PC-9 (cell line): ENCODE measurements around the gene AK8. TPM values are rescaled to one million over a fixed set of nuclear protein-coding genes. Genes with fewer than 3 reads are reported as not detected.
A peak's percentile ranks its signal among the peaks of the same experiment; 100 is the strongest.

Experiments used
- BruUV-seq: library from RNA; stranded (reverse); fragments of 400-500 nt; replicated peaks from 2 replicates; lab custom pipeline; 2021; lab: Mats Ljungman, UMichigan
- CTCF ChIA-PET: fragments of 300-600 bp; sonication (Branson Sonifier 250); formaldehyde crosslinking; loops from one replicate; lab custom pipeline; 2022; ENCODE audit warnings: antibody characterized with exemption; lab: Charles Lee
- POLR2A ChIA-PET: fragments of 300-600 bp; sonication (Branson Sonifier 250); formaldehyde crosslinking; loops from one replicate; lab custom pipeline; 2022; ENCODE audit warnings: antibody characterized with exemption; ENCODE audit not compliant: unreplicated experiment; lab: Charles Lee
- DNase-seq, 2 experiments: peaks; one replicate each; pipeline versions ENCODE4 v3.0.0 to v3.0.0-alpha.2; 2015 to 2022; ENCODE audit warnings: mixed read lengths in 1 of 2
- H2AFZ ChIP-seq: fragments of 200-600 bp; sonication (generic); 2 replicates; pipeline ENCODE4 v1.8.1; 2017; ENCODE audit warnings: antibody characterized with exemption
- H3F3A ChIP-seq: fragments of 200-600 bp; sonication (generic); 2 replicates; pipeline ENCODE4 v1.8.1; 2017; ENCODE audit warnings: antibody characterized with exemption, mild to moderate bottlenecking, low read depth; ENCODE audit not compliant: insufficient read depth
- H3K27ac ChIP-seq: fragments of 200-600 bp; sonication (generic); 2 replicates; pipeline ENCODE4 v1.6.1; 2016; ENCODE audit warnings: mixed run types
- H3K27me3 ChIP-seq: fragments of 200-600 bp; sonication (generic); 2 replicates; pipeline ENCODE4 v1.6.1; 2016; ENCODE audit warnings: low read depth, mixed run types; ENCODE audit not compliant: insufficient read depth
- H3K36me3 ChIP-seq: fragments of 200-600 bp; sonication (generic); 2 replicates; pipeline ENCODE4 v1.6.1; 2016; ENCODE audit warnings: low read depth, mixed run types
- H3K4me1 ChIP-seq: fragments of 200-600 bp; sonication (generic); replicated peaks from 2 replicates; pipeline ENCODE4 v1.6.1; 2016; ENCODE audit warnings: mixed run types; ENCODE audit not compliant: insufficient read depth
- H3K4me2 ChIP-seq: fragments of 200-600 bp; sonication (generic); 2 replicates; pipeline ENCODE4 v1.6.1; 2017; ENCODE audit warnings: mixed run types
- H3K4me3 ChIP-seq: fragments of 200-600 bp; sonication (generic); 2 replicates; pipeline ENCODE4 v1.6.1; 2016; ENCODE audit warnings: mixed run types
- H3K79me2 ChIP-seq: fragments of 200-600 bp; sonication (generic); 2 replicates; pipeline ENCODE4 v1.6.1; 2017; ENCODE audit warnings: low read depth, mixed run types
- H3K9me2 ChIP-seq: fragments of 200-600 bp; sonication (generic); 2 replicates; pipeline ENCODE4 v1.8.1; 2017; ENCODE audit warnings: mild to moderate bottlenecking; ENCODE audit not compliant: insufficient read depth
- H3K9me3 ChIP-seq: fragments of 200-600 bp; sonication (generic); 2 replicates; pipeline ENCODE4 v1.8.1; 2016; ENCODE audit warnings: low read depth; ENCODE audit not compliant: insufficient read depth
- H4K20me1 ChIP-seq: fragments of 200-600 bp; sonication (generic); 2 replicates; pipeline ENCODE4 v1.8.1; 2017; ENCODE audit not compliant: insufficient read depth
- CTCF ChIP-seq: fragments of 200-600 bp; sonication (generic); conservative IDR thresholded peaks from 2 replicates; pipeline ENCODE4 v1.6.1; 2017; ENCODE audit warnings: mixed run types, antibody characterized with exemption, mild to moderate bottlenecking, moderate library complexity
- EZH2 ChIP-seq: fragments of 200-600 bp; sonication (generic); IDR thresholded peaks from 2 replicates; pipeline ENCODE4 v1.8.0; 2017; ENCODE audit warnings: antibody characterized with exemption, low read depth
- intact Hi-C: fragments of 100-400 bp; cut with micrococcal nuclease; formaldehyde crosslinking; loops from one replicate; pipeline ENCODE4 v1.10.0; 2022; ENCODE audit not compliant: unreplicated experiment
- total RNA-seq: library from RNA; stranded (reverse); gene quantifications from 2 replicates; pipeline ENCODE4 v1.2.3, GENCODE V29; 2021

AK8 gene
- total RNA-seq, 1 experiment from 2014 or later, result 7.2 TPM

- Histone ChIP-seq H3K4me3 (no peak overlapping the region), H3K79me2 (no peaks in the 10 kb centered on the region), H3K27me3 (peaks cover 33% of the 10 kb centered on the region), H3K27ac (no peak overlapping the region), H3K4me1 (no peaks in the 10 kb centered on the region), H2AFZ (no peak overlapping the region), H3F3A (no peaks in the 10 kb centered on the region), H3K4me2 (no peak overlapping the region), H3K36me3 (no peaks in the 10 kb centered on the region), H3K9me3 (no peaks in the 10 kb centered on the region), H4K20me1 (no peaks in the 10 kb centered on the region), H3K9me2 (no peaks in the 10 kb centered on the region)
- TF ChIP-seq EZH2 (no peak), CTCF (no peak)
- BruUV-seq, result no TSS peak
- ChIA-PET CTCF (no interaction called here), POLR2A (no interaction called here)
- intact Hi-C loops, result no loop called here
- no peak for DNase-seq
Measured at GRCh38 chr9:132739710-132740310, 138.3 kb downstream of the AK8 start.

GRCh38 chr9:132733260-132733815 lies 144.7 kb downstream of the AK8 start:
- no peak overlapping the region for H2AFZ ChIP-seq
- H3K27ac ChIP-seq, result no peak overlapping the region
- no peaks in the 10 kb centered on the region for H3K9me3 ChIP-seq
- H3K79me2 ChIP-seq, result no peaks in the 10 kb centered on the region
- no peaks in the 10 kb centered on the region for H4K20me1 ChIP-seq
- TF ChIP-seq CTCF (no peak), EZH2 (no peak)
- no peak overlapping the region for H3K4me2 ChIP-seq
- ChIA-PET CTCF (no interaction called here), POLR2A (interaction anchor here (0.6 kb wide), 1 partner anchor 37 kb away, joined by 5 read pairs; no protein-coding TSS in a partner anchor)
- DNase-seq, result no peak
- no TSS peak for BruUV-seq
- H3K36me3 ChIP-seq, result no peaks in the 10 kb centered on the region
- peaks cover 16% of the 10 kb centered on the region; the same call in 1 of the 2 replicates for H3K27me3 ChIP-seq
- no peak overlapping the region for H3K4me3 ChIP-seq
- intact Hi-C loops, result no loop called here
- no peaks in the 10 kb centered on the region for H3K9me2 ChIP-seq
- no peaks in the 10 kb centered on the region for H3F3A ChIP-seq
- peaks cover 15% of the 10 kb centered on the region; the same call in 1 of the 2 replicates for H3K4me1 ChIP-seq

GRCh38 chr9:132732326-132733259 lies 145.5 kb downstream of the AK8 start:
- H3K4me2 ChIP-seq, result no peak overlapping the region
- no peaks in the 10 kb centered on the region for H3K9me2 ChIP-seq
- no peaks in the 10 kb centered on the region for H3K79me2 ChIP-seq
- peaks cover 15% of the 10 kb centered on the region; the same call in 1 of the 2 replicates for H3K4me1 ChIP-seq
- ChIA-PET POLR2A (interaction anchor here (0.6 kb wide), 1 partner anchor 37 kb away, joined by 5 read pairs; no protein-coding TSS in a partner anchor), CTCF (no interaction called here)
- H3F3A ChIP-seq, result no peaks in the 10 kb centered on the region
- no peaks in the 10 kb centered on the region for H3K9me3 ChIP-seq
- H2AFZ ChIP-seq, result no peak overlapping the region
- intact Hi-C loops, result no loop called here
- no TSS peak for BruUV-seq
- no peak overlapping the region for H3K27ac ChIP-seq
- H3K36me3 ChIP-seq, result no peaks in the 10 kb centered on the region
- peak in 1 of 2 experiments; percentile 35 for DNase-seq
- TF ChIP-seq CTCF, result no peak
- TF ChIP-seq EZH2, result no peak
- H4K20me1 ChIP-seq, result no peaks in the 10 kb centered on the region
- H3K4me3 ChIP-seq, result no peak overlapping the region
- peaks cover 20% of the 10 kb centered on the region; the same call in 1 of the 2 replicates for H3K27me3 ChIP-seq
